Measurements from ENCODE around the gene CRYGB. TPM values are rescaled to one million over a fixed set of nuclear protein-coding genes. Genes with fewer than 3 reads are reported as not detected.

CRYGB gene
- total and polyA plus RNA-seq, 2 of the 13 experiments (the other 11 are each of a cell fraction or from before 2014, with no cell fraction given) = not detected

DNA sequence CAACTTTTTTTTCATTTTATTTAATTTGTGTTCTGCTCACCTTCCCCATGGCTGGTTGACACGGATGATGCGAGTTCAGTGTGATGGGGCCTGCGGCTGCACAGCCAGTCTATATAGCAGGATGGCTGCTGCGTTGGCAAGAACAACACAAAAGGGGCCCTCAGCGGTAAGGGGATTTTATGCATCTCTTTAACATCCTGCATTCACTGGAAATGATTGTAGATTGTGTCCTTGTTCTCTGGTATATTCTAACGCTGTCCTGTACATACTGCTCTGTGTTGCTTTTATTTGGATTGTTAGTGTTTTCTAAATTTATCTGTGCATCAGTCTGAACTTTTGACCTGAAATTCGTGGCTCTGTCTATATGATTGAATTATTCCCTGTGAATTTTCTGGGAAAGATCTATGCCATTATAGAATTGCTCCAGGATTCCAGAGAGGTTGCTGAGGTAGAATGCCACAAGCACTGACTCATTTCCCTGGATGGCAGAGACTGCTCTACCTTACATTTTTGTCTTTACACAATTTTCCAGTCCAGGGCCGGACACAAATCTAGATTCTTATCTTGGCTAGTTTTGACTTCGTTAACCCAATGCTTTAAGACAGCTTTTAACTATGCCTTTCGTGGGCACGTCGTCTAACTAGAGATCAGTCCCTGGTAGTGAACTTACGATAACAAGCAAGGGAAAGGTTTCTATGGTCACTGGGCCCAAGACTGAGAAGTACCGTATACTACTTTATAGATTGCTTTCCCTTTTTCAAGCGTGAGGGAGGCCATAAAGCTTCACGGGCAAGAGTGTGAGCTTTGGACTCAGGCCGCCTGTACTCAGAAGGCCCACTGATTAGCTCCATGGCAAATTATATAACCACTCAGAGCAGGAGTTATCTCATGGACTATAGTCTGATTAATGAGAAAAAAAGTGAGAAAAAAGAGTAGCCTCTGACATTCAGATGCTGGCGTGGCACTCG, 15.9 kb downstream of the CRYGB start, which contains the start of gene CRYGC (continued):
- no peak for TF ChIP-seq JUND (CRISPR knock-in tag; IDR thresholded peaks at IDR 0.05)
- no peak for TF ChIP-seq ZNF282 (IDR thresholded peaks at IDR 0.05; ENCODE audit: partially characterized antibody)
- peak; percentile 67; the same call in 1 of the 2 replicates for TF ChIP-seq DNMT3B (CRISPR knock-in tag; conservative IDR thresholded peaks at IDR 0.05)
- TF ChIP-seq AHR (CRISPR knock-in tag; IDR thresholded peaks at IDR 0.05) = no peak; the same call in 1 of the 2 replicates
- no peak for TF ChIP-seq ZNF619 (CRISPR knock-in tag; IDR thresholded peaks at IDR 0.05)
- no peak for TF ChIP-seq ZFP62 (CRISPR knock-in tag; IDR thresholded peaks at IDR 0.05)
- no peak for TF ChIP-seq ZNF496 (CRISPR knock-in tag; IDR thresholded peaks at IDR 0.05; ENCODE audit: insufficient replicate concordance)
- TF ChIP-seq NCOA2 (CRISPR knock-in tag; IDR thresholded peaks at IDR 0.05) = peak; percentile 29; the same call in 1 of the 2 replicates
- peak; percentile 29; the same call in 1 of the 2 replicates for TF ChIP-seq GATAD1 (CRISPR knock-in tag; IDR thresholded peaks at IDR 0.05)
- TF ChIP-seq TFE3 (CRISPR knock-in tag; IDR thresholded peaks at IDR 0.05) = peak; percentile 35; the same call in 1 of the 2 replicates
- TF ChIP-seq PTBP1 (IDR thresholded peaks at IDR 0.05; ENCODE audit: low read depth, low read length, poor library complexity, severe bottlenecking) = no peak
- no peak for TF ChIP-seq U2AF2 (IDR thresholded peaks at IDR 0.05; ENCODE audit: low read depth, low read length)
- no peak for TF ChIP-seq NFYC (CRISPR knock-in tag; IDR thresholded peaks at IDR 0.05)
- no peak for TF ChIP-seq RFX3 (CRISPR knock-in tag; IDR thresholded peaks at IDR 0.05)
- no peak for TF ChIP-seq ZNF782 (CRISPR knock-in tag; IDR thresholded peaks at IDR 0.05; ENCODE audit: borderline replicate concordance)
- no peak for TF ChIP-seq ISX (CRISPR knock-in tag; conservative IDR thresholded peaks at IDR 0.05)
- TF ChIP-seq, protein P1, sequence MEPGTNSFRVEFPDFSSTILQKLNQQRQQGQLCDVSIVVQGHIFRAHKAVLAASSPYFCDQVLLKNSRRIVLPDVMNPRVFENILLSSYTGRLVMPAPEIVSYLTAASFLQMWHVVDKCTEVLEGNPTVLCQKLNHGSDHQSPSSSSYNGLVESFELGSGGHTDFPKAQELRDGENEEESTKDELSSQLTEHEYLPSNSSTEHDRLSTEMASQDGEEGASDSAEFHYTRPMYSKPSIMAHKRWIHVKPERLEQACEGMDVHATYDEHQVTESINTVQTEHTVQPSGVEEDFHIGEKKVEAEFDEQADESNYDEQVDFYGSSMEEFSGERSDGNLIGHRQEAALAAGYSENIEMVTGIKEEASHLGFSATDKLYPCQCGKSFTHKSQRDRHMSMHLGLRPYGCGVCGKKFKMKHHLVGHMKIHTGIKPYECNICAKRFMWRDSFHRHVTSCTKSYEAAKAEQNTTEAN (CRISPR knock-in tag; conservative IDR thresholded peaks at IDR 0.05) = no peak
- TF ChIP-seq, protein P2, sequence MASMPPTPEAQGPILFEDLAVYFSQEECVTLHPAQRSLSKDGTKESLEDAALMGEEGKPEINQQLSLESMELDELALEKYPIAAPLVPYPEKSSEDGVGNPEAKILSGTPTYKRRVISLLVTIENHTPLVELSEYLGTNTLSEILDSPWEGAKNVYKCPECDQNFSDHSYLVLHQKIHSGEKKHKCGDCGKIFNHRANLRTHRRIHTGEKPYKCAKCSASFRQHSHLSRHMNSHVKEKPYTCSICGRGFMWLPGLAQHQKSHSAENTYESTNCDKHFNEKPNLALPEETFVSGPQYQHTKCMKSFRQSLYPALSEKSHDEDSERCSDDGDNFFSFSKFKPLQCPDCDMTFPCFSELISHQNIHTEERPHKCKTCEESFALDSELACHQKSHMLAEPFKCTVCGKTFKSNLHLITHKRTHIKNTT (CRISPR knock-in tag; IDR thresholded peaks at IDR 0.05) = no peak
- no peak for TF ChIP-seq PREB (CRISPR knock-in tag; IDR thresholded peaks at IDR 0.05)
- no peak for TF ChIP-seq ZNF563 (CRISPR knock-in tag; IDR thresholded peaks at IDR 0.05)
- TF ChIP-seq MEIS2 (CRISPR knock-in tag; IDR thresholded peaks at IDR 0.05) = no peak
- no peak for TF ChIP-seq FOXM1 (CRISPR knock-in tag; IDR thresholded peaks at IDR 0.05)
- no peak for TF ChIP-seq NFE2L2 (IDR thresholded peaks at IDR 0.05; ENCODE audit: low read length)
- TF ChIP-seq HDAC2 (CRISPR knock-in tag; IDR thresholded peaks at IDR 0.05) = peak; percentile 83
- TF ChIP-seq MXI1 (IDR thresholded peaks at IDR 0.05; ENCODE audit: borderline replicate concordance, low read depth, low read length) = no peak
- no peak for TF ChIP-seq ZNF768 (CRISPR knock-in tag; IDR thresholded peaks at IDR 0.05)
- no peak for TF ChIP-seq PHB2 (IDR thresholded peaks at IDR 0.05; ENCODE audit: partially characterized antibody)

Measured in HepG2 (cell line).